Measurements from ENCODE around the gene TRNT1. TPM values are rescaled to one million over a fixed set of nuclear protein-coding genes. Genes with fewer than 3 reads are reported as not detected.

TRNT1 gene
- total and polyA plus RNA-seq, 2 of the 8 experiments (the other 6 are each of a cell fraction or from before 2014, with no cell fraction given), result 7.2 to 33.1 TPM

GRCh38 chr3:3084890-3085289, 41.9 kb upstream of the TRNT1 start:
- ChIA-PET POLR2A (ENCODE audit: partially characterized antibody) (interaction anchor here (1.3 kb wide), 1 partner anchor 10 kb away, joined by 3 read pairs; no protein-coding TSS in a partner anchor), CTCF (ENCODE audit: partially characterized antibody) (no interaction called here)
- H2BK120ac ChIP-seq (replicated peaks; ENCODE audit: low read depth, low read length), result no peak overlapping the region
- no peak overlapping the region for H2BK20ac ChIP-seq (ENCODE audit: low read length)
- H2AFZ ChIP-seq (ENCODE audit: low read length), result no peak overlapping the region
- no peak overlapping the region for H2BK15ac ChIP-seq (ENCODE audit: low read length)
- no peak overlapping the region for H3K18ac ChIP-seq (ENCODE audit: extremely low read depth, low read length)
- H3K4me3 ChIP-seq (ENCODE audit: extremely low read depth in 1 of 4, insufficient read depth in 2 of 4, low read depth in 3 of 4, low read length in 4 of 4), result no peak overlapping the region
- H3K56ac ChIP-seq (replicated peaks; ENCODE audit: insufficient read length, low read depth, low read length), result no peak overlapping the region
- H3K4me2 ChIP-seq (ENCODE audit: insufficient read depth in 1 of 2, low read depth in 2 of 2, low read length in 2 of 2), result no peak overlapping the region
- H3K79me2 ChIP-seq (ENCODE audit: control insufficient read depth in 1 of 2, insufficient read depth in 2 of 2, low read length in 2 of 2), result no peaks in the 10 kb centered on the region
- no peaks in the 10 kb centered on the region for H3K79me1 ChIP-seq (ENCODE audit: low read depth, low read length)
- no peak overlapping the region for H3K23ac ChIP-seq (ENCODE audit: insufficient read length)
- no peak overlapping the region for H4K91ac ChIP-seq (replicated peaks; ENCODE audit: insufficient read length, low read length)
- FAIRE-seq, result no peak
- no peaks in the 10 kb centered on the region for H3K27me3 ChIP-seq (replicated peaks in 1 of 4; ENCODE audit: control insufficient read depth in 3 of 4, extremely low read depth in 1 of 4, insufficient read depth in 3 of 4, low read length in 3 of 4)
- no peaks in the 10 kb centered on the region for H4K20me1 ChIP-seq (replicated peaks in 1 of 2; ENCODE audit: control insufficient read depth in 1 of 2, insufficient read depth in 2 of 2, low read length in 2 of 2)
- H4K8ac ChIP-seq (ENCODE audit: extremely low read depth, insufficient read depth, low read length), result no peak overlapping the region
- H3K36me3 ChIP-seq (ENCODE audit: control insufficient read depth in 2 of 4, insufficient read depth in 4 of 4, low read length in 3 of 4), result no peaks in the 10 kb centered on the region
- no peak overlapping the region for H3K9ac ChIP-seq (replicated peaks in 1 of 4; ENCODE audit: extremely low read depth in 1 of 4, low read depth in 3 of 4, low read length in 3 of 4)
- H3K23me2 ChIP-seq (ENCODE audit: low read depth, low read length), result no peaks in the 10 kb centered on the region
- H3K4ac ChIP-seq (replicated peaks; ENCODE audit: insufficient read length, low read depth, low read length), result no peak overlapping the region
- peaks cover 1 to 15% (median 3%) of the 10 kb centered on the region in 4 experiments; a peak in 5 of 7 replicates for H3K4me1 ChIP-seq (replicated peaks in 1 of 4; ENCODE audit: control insufficient read depth in 3 of 4, insufficient read depth in 4 of 4, low read length in 3 of 4)
- no peak for DNase-seq (ENCODE audit: low read depth in 1 of 2, low spot score in 2 of 2)
- H2BK12ac ChIP-seq (ENCODE audit: low read depth, low read length), result no peak overlapping the region
- H2AK5ac ChIP-seq (ENCODE audit: low read depth, low read length), result no peak overlapping the region
- H3K14ac ChIP-seq (ENCODE audit: insufficient read length), result no peak overlapping the region
- WGBS, 2 experiments (ENCODE audit: extremely low coverage in 1 of 2, insufficient coverage in 1 of 2, insufficient read length in 1 of 2, insufficient replicate concordance in 2 of 2, low coverage in 1 of 2, low lambda C conversion rate in 2 of 2, missing lambda C conversion rate in 1 of 2), result 97% methylated on average over 3 of the region's 3 CpGs; no CpG with 5 or more reads in 1 of the 2 experiments
- no peaks in the 10 kb centered on the region for H3K9me3 ChIP-seq (ENCODE audit: insufficient read depth in 2 of 2, low read depth in 1 of 2, low read length in 1 of 2)
- no peak overlapping the region for H3K27ac ChIP-seq (ENCODE audit: low read depth, low read length)
- H4K5ac ChIP-seq (ENCODE audit: insufficient read length, low read depth, low read length), result no peak overlapping the region
- no peak overlapping the region for H2BK5ac ChIP-seq (ENCODE audit: low read depth, low read length)
- TF ChIP-seq RNF2 (IDR thresholded peaks at IDR 0.05; ENCODE audit: borderline replicate concordance, low read depth, low read length, missing control alignments, poor library complexity, severe bottlenecking), result no peak
- TF ChIP-seq RFX5 (IDR thresholded peaks at IDR 0.05; ENCODE audit: borderline replicate concordance, low read depth, low read length), result no peak
- no peak for TF ChIP-seq GTF2F1 (IDR thresholded peaks at IDR 0.05; ENCODE audit: borderline replicate concordance, low read depth, low read length)
- TF ChIP-seq MAFK (IDR thresholded peaks at IDR 0.05; ENCODE audit: low read depth, low read length), result no peak
- TF ChIP-seq NANOG (IDR thresholded peaks at IDR 0.05; ENCODE audit: insufficient read depth, low read depth, low read length, poor library complexity, severe bottlenecking), result no peak
- TF ChIP-seq CEBPB (IDR thresholded peaks at IDR 0.05; ENCODE audit: low read depth, low read length), result no peak
- no peak for TF ChIP-seq TAF7 (optimal IDR thresholded peaks at IDR 0.05; ENCODE audit: borderline replicate concordance, low read depth, low read length)
- TF ChIP-seq POU5F1 (IDR thresholded peaks at IDR 0.05; ENCODE audit: low read depth, low read length), result no peak
- no peak for TF ChIP-seq JUND (IDR thresholded peaks at IDR 0.05; ENCODE audit: low read length)
- no peak for TF ChIP-seq CTCF (IDR thresholded peaks at IDR 0.05; ENCODE audit: control extremely low read depth in 1 of 3, insufficient read depth in 1 of 3, low read depth in 1 of 3, low read length in 3 of 3)
- TF ChIP-seq FOSL1 (IDR thresholded peaks at IDR 0.05; ENCODE audit: insufficient read depth, low read depth, low read length), result no peak
- no peak for TF ChIP-seq CHD1 (IDR thresholded peaks at IDR 0.05; ENCODE audit: low read depth, low read length)
